OCI-LY3 (cell line): ENCODE data around the gene ZFX.
A peak's percentile ranks its signal among the peaks of the same experiment; 100 is the strongest.

Experiments used
- H2AFZ ChIP-seq: fragments of 200-600, 300-600 bp; shearing (Covaris generic); 2 replicates; pipeline ENCODE4 v1.6.0; 2014; ENCODE audit warnings: antibody characterized with exemption, low read depth, low read length
- H3K27ac ChIP-seq: fragments of 200-600, 300-600 bp; sonication (generic); 2 replicates; pipeline ENCODE4 v1.5.1; 2014; ENCODE audit warnings: mild to moderate bottlenecking, low read length, moderate library complexity, mixed read lengths
- H3K27me3 ChIP-seq: fragments of 200-600, 300-600 bp; sonication (generic); 2 replicates; pipeline ENCODE4 v1.6.1; 2014; ENCODE audit warnings: low read depth, low read length, mixed read lengths
- H3K36me3 ChIP-seq: fragments of 200-600, 300-600 bp; sonication (generic); replicated peaks from 2 replicates; pipeline ENCODE3; 2014; ENCODE audit warnings: low read depth, low read length, mixed read lengths
- H3K4me1 ChIP-seq: fragments of 300-600, 200-600 bp; sonication (generic); 2 replicates; pipeline ENCODE4 v1.6.1; 2014; ENCODE audit warnings: low read length, mixed read lengths
- H3K4me2 ChIP-seq: fragments of 200-600, 300-600 bp; sonication (generic); 2 replicates; pipeline ENCODE4 v1.6.1; 2014; ENCODE audit warnings: low read length, mixed read lengths
- H3K4me3 ChIP-seq: fragments of 300-600, 200-600 bp; sonication (generic); 2 replicates; pipeline ENCODE4 v1.5.1; 2014; ENCODE audit warnings: antibody characterized with exemption, mild to moderate bottlenecking, low read length, moderate library complexity
- H3K79me2 ChIP-seq: fragments of 300-600, 200-600 bp; shearing (Covaris generic); 2 replicates; pipeline ENCODE4 v1.6.1; 2014; ENCODE audit warnings: mild to moderate bottlenecking, low read length, mixed read lengths
- H3K9ac ChIP-seq: fragments of 300-600, 200-600 bp; shearing (Covaris generic); 2 replicates; pipeline ENCODE4 v1.6.0; 2014; ENCODE audit warnings: mild to moderate bottlenecking, low read length, moderate library complexity
- H3K9me3 ChIP-seq: fragments of 200-600, 300-600 bp; shearing (Covaris generic); 2 replicates; pipeline ENCODE4 v1.6.1; 2014; ENCODE audit warnings: low read length, mixed read lengths; ENCODE audit not compliant: insufficient read depth
- H4K20me1 ChIP-seq: fragments of 200-600, 300-600 bp; sonication (generic); 2 replicates; pipeline ENCODE4 v1.6.1; 2016; ENCODE audit warnings: low read length, mixed read lengths; ENCODE audit not compliant: insufficient read depth
- EZH2phosphoT487 ChIP-seq: fragments of 200-600 bp; shearing (Covaris generic); IDR thresholded peaks from 2 replicates; pipeline ENCODE4 v1.6.1; 2018; ENCODE audit warnings: antibody characterized with exemption, mixed run types, low read depth
- TF ChIP-seq, protein P1 (sequence below): fragments of 200-600, 300-600 bp; sonication (generic); IDR thresholded peaks from 2 replicates; pipeline ENCODE4 v1.5.1; 2014; ENCODE audit warnings: antibody characterized with exemption, low read length, low read depth

The ZFX gene

DNA sequence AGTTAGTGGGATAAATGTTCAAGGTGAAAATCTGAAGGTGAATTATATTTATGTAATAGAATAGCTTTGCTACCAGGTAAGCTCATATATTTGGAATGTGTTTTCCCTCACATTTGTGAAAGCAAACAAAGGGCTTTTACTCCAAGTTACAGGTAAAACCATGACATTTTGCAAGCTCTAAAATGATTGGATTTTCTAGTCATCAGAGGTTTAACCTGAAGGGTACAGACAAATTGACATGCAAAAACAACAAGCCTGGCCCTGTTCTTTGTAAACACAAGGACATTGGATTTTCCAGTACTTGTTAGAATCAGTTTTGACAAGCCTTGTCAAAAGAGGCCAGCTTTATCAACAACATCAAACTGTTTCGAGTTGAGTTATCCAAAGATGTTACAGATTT lies 51.7 kb downstream of the ZFX start:
- peaks cover 93% of the 10 kb centered on the region for H3K79me2 ChIP-seq

DNA sequence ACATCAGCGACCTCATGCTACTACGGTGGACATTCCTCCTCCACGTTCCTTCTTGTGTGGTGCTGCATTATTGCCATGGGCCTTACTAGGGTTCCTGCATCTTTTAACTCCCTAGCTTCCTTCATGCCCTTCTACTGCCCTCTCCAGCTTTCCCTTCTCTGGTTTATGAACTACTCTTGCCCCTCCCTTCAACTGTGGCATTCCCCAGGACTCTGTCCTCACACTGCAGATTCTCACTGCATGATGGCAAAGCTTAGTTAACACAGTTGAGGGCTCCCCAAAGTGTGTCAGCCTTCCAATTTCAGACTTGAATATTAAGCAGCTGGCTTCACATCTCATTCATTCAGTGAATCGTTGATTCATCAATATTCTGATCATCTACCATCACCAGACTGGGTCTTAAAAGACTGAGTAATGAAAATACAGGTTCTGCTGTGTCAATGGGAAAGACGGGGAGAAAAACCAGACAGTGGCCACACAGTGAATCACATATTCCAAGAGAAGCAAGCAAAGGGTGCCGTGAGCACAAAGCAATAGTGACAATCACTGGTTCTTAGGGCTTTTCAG lies 53.0 kb downstream of the ZFX start:
- no peak overlapping the region for H3K4me3 ChIP-seq
- H3K4me1 ChIP-seq, result peaks cover 22% of the 10 kb centered on the region
- no peak for TF ChIP-seq EZH2phosphoT487
- TF ChIP-seq, protein P1, sequence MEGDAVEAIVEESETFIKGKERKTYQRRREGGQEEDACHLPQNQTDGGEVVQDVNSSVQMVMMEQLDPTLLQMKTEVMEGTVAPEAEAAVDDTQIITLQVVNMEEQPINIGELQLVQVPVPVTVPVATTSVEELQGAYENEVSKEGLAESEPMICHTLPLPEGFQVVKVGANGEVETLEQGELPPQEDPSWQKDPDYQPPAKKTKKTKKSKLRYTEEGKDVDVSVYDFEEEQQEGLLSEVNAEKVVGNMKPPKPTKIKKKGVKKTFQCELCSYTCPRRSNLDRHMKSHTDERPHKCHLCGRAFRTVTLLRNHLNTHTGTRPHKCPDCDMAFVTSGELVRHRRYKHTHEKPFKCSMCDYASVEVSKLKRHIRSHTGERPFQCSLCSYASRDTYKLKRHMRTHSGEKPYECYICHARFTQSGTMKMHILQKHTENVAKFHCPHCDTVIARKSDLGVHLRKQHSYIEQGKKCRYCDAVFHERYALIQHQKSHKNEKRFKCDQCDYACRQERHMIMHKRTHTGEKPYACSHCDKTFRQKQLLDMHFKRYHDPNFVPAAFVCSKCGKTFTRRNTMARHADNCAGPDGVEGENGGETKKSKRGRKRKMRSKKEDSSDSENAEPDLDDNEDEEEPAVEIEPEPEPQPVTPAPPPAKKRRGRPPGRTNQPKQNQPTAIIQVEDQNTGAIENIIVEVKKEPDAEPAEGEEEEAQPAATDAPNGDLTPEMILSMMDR, result no peak
- no peaks in the 10 kb centered on the region for H3K27me3 ChIP-seq
- no peak overlapping the region for H3K4me2 ChIP-seq
- peaks cover 22% of the 10 kb centered on the region for H4K20me1 ChIP-seq
- H3K79me2 ChIP-seq, result peaks cover 85% of the 10 kb centered on the region
- H2AFZ ChIP-seq, result no peak overlapping the region
- H3K9me3 ChIP-seq, result no peaks in the 10 kb centered on the region
- H3K9ac ChIP-seq, result no peak overlapping the region
- H3K36me3 ChIP-seq, result peaks cover 8% of the 10 kb centered on the region
- H3K27ac ChIP-seq, result no peak overlapping the region

More for the DNA sequence above, 51.7 kb downstream of the ZFX start:
- Histone ChIP-seq H3K4me3 (no peak overlapping the region), H2AFZ (no peak overlapping the region), H4K20me1 (peaks cover 32% of the 10 kb centered on the region), H3K27ac (no peak overlapping the region), H3K4me2 (no peak overlapping the region), H3K9me3 (no peaks in the 10 kb centered on the region), H3K4me1 (peaks cover 22% of the 10 kb centered on the region), H3K9ac (no peak overlapping the region), H3K36me3 (peaks cover 8% of the 10 kb centered on the region), H3K27me3 (no peaks in the 10 kb centered on the region)
- TF ChIP-seq, protein P1, result no peak
- TF ChIP-seq EZH2phosphoT487, result no peak

DNA sequence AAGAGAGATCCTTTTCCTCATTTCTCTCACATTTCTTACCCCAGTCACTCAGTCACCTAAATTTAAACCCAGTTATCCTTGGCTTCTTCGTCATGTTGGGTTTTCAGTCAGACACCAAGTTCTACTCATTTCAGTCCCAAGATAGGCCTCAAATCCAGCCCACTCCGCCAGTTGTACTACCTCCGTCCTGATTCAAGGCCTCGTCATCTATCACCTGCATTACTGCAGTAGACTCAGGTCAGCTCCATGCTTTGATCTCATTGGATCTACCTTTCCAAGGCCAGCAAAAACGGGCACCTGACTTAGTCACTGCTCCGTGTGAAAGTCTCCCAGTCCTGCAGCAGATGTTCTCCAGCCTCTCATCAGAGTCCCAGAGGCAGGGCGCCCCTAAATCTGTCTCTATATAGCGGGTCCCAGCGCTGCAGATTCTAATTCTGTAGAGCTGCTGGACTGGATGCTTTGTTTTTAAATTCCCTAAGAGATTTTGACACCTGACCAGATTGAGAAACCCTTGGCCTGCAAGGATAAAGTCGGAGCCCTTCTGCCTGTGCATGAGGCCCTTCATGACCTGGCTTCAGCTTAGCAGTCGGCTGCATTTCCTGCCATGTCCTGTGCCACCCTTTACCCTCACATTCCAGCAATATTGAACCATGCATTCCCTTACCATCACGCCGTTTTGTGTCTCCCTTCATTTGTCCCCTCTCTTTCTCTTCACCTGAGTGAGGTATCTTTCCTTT lies 53.7 kb downstream of the ZFX start:
- Histone ChIP-seq H3K27me3 (no peaks in the 10 kb centered on the region), H3K4me2 (no peak overlapping the region), H3K9ac (no peak overlapping the region), H3K9me3 (no peaks in the 10 kb centered on the region), H3K4me1 (peaks cover 22% of the 10 kb centered on the region), H3K4me3 (no peak overlapping the region), H4K20me1 (peaks cover 22% of the 10 kb centered on the region), H3K36me3 (peaks cover 12% of the 10 kb centered on the region), H3K79me2 (peaks cover 79% of the 10 kb centered on the region), H2AFZ (no peak overlapping the region), H3K27ac (no peak overlapping the region)
- TF ChIP-seq EZH2phosphoT487, result no peak
- TF ChIP-seq, protein P1, result no peak

DNA sequence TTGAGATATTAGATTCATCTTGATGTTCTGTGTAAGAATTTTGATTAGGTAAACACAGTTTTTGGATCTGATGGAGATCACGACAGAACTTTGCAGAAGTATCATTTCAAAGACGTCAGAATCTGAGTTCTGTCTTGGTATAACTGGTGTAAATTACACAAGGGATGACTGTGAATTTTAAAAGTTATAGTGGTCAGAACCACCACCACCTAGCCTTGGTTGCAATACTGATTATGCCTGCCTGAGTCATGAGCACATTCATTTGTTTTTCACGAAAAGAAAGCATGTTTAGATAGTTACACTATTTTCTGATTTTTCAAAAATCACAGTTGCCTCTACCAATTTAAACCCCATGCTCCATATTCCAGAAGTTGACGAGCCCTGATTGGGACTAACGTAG lies 54.8 kb downstream of the ZFX start:
- no peak overlapping the region for H2AFZ ChIP-seq
- no peak overlapping the region; the same call in 1 of the 2 replicates for H3K4me2 ChIP-seq
- H3K27me3 ChIP-seq, result no peaks in the 10 kb centered on the region
- peaks cover 22% of the 10 kb centered on the region for H3K4me1 ChIP-seq
- no peak overlapping the region for H3K9ac ChIP-seq
- H3K4me3 ChIP-seq, result no peak overlapping the region
- H4K20me1 ChIP-seq, result peaks cover 22% of the 10 kb centered on the region
- no peaks in the 10 kb centered on the region for H3K9me3 ChIP-seq
- peaks cover 18% of the 10 kb centered on the region for H3K36me3 ChIP-seq
- peaks cover 68% of the 10 kb centered on the region for H3K79me2 ChIP-seq
- peak overlapping the region; percentile 51 for H3K27ac ChIP-seq
- TF ChIP-seq EZH2phosphoT487, result no peak
- TF ChIP-seq, protein P1, result no peak
